ENCODE data around the gene INTS7.

The INTS7 gene

DNA sequence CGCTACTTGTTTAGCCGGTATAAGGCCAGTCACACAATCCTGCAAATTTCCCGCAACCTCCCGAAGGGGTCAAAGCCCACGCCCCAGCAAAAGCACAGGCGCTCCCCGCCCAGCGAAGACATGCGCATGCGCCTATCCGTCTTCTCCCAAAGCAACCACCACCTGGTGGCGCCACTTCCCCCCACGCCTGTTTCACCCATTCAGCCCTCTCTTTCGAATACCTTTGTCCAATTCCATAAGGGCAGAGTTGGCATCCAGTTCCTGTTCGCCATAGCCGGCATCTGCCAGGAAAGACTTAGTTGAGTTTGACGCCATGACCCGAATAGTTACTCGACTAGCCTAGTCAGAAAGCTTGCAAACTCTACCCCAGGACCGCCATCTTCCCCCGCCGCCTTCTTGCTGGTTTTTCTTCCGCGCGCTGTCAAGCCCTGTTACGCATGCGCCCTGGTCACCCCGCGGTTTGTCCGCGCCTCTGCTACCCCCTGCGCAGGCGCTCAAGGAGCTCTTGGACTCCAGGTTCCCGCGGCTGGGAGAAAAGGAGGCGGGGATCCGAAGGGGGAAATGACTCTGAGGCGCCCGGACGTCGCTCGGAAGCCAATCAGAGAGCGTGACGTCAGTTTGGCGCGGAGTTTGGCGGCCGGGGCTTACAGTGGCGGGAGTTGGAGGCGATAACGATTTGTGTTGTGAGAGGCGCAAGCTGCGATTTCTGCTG is at the start of gene INTS7, which contains the start of gene DTL:
Gene INTS7, minus strand, starts transcription at position 435 of the 712 bp plus-strand sequence. Its CDS starts 120 bp downstream, at position 315.
Gene DTL, plus strand, starts transcription at position 626 of the 712 bp plus-strand sequence. CDS start 143 bp downstream, outside the sequence.
- DNase-seq: peak; percentile 100

DNA sequence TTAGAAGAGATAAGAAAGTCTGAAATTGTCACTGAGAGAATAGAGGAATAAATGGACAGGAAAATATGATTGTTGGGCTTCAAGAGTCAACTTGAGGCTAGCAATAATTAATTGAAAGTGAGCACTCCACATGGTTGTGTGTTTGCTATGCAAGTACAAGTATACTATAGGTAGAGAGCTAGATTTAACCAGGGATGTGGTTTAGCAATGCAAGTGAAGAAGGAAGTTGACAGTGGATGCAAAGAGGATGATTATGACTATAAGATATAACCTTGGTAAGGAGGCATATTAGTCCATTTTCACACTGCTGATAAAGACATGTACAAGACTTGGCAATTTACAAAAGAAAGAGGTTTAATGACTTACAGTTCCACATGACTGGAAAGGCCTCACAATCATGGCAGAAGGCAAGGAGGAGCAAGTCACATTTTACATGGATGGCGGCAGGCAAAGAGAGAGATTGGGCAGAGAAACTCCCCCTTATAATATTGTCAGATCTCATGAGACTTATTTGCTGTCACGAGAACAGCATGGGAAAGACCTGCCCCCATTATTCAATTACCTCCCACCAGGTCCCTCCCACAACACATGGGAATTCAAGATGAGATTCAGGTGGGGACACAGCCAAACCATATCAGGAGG is 47.5 kb upstream of the INTS7 start:
- no peak for DNase-seq

DNA sequence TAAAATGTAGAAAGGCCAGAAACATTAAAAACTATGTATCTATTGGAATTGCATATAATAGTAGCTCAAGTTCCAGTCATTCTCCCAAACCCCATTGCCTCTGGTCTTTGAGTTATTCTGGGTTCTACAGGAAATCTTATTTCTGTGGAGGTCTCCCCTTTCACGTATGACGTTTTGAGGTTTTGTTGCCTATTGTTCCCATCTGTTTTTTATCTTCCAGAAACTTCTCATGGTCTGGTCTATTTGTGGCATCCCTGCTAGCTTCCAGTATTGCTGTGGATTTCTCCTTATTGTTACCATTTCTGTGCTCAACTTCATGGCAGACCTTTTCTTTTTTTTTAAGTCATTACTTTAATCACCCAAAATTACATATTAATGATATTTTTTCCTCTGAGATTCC is 43.5 kb upstream of the INTS7 start:
- DNase-seq: no peak

DNA sequence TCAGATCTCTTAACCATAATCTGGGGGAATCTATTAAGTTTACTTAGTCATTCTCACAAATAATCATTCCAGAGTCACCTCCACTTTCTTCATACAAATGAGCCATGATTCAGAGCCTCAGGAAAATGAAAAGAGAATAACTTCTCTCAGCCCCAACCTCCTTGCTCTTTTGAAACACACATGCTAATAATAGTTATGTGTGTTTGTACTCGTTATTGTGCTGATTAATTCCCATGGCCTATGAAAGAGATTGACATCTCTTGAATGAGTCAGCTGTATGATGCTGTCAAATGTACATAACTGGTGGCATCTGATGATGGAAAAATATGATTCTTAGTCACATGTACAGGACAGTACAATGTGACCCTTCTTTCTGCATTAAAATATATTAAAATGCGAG is 41.7 kb upstream of the INTS7 start:
- peak; percentile 25 for DNase-seq

DNA sequence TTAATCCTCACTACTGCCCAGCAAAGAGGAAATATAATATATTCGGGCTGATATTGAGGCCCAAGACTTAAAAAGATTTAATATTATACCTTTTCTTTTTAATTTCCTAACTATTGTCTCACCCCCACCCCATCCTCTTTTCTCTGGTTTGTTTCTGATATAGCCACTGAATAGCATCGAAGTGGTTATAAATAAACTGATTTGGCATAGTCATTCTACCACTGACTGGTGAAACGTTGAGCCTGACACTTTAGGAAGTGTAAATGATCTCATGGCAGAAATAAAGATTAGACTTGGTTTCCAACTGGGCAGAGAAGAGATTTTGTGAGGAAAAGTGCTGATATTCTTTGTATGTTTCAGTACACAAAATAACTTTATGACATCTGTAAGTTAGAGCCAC is 39.5 kb upstream of the INTS7 start:
- DNase-seq: no peak

- DNase-seq: no peak
Measured at GRCh38 chr1:212074313-212074712, 39.0 kb upstream of the INTS7 start.

- DNase-seq: no peak
Measured at GRCh38 chr1:212073490-212073889, 38.1 kb upstream of the INTS7 start.

- DNase-seq: no peak
Measured at GRCh38 chr1:212072047-212072446, 36.7 kb upstream of the INTS7 start.

GRCh38 chr1:212070720-212071302 is 35.5 kb upstream of the INTS7 start:
- DNase-seq: peak; percentile 69

GRCh38 chr1:212067787-212068186 is 32.4 kb upstream of the INTS7 start:
- no peak for DNase-seq

DNA sequence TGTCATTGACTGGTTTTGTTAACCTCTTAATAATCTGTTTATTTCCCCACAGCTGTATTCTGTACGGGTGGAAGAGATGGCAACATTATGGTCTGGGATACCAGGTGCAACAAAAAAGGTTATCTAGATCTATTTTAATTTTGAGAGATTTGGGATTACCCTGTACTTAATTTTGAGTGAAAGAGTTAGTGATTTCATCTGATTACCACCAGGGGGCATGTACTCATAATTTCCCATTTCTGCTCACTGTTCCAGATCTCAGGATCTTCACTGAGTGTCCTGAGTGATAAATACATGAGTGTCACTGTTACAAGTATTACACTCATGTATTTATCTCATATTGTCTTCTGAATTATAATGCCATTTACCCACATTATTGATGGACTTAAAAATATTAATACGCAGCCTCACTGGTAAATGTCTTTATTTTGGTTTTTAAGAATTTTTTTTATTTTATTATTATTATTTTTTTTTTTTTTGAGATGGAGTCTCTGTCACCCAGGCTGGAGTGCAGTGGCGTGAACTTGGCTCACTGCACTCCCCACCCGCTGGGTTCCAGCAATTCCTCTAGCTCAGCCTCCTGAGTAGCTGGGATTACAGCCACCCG is 27.6 kb upstream of the INTS7 start:
- DNase-seq: peak; percentile 74

DNA sequence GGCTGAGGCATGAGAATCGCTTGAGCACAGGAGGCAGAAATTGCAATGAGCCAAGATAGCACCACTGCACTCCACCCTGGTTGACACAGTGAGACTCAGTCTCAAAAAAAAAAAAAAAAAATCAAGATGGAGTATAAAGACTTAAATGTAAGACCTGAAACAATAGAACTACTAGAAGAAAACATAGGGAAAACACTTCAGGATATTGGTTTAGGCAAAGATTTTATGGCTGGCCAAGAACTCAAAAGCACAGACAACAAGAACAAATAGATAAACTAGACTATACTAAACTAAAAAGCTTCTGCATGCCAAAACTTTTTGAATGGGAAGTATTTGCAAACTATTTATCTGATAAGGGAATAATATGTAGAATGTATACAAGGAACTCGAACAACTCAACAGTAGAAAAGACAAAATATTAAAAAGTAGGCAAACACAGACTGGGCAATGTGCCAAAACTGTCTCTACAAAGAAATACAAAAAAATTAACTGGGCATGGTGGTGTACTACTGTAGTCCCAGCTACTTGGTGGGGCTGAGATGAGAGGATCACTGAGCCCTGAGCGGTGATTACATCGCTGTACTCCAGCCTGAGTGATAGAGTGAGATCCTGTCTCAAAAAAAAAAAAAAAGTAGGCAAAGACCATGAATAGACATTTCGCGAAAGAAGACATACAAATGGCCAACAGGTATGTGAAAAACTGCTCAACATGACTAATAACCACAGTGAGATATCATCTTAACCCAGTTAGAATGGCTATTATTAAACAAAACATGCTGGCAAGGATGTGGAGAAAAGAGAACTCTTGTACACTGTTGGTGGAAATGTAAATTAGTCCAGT is 25.5 kb upstream of the INTS7 start:
- DNase-seq: peak; percentile 19

DNA sequence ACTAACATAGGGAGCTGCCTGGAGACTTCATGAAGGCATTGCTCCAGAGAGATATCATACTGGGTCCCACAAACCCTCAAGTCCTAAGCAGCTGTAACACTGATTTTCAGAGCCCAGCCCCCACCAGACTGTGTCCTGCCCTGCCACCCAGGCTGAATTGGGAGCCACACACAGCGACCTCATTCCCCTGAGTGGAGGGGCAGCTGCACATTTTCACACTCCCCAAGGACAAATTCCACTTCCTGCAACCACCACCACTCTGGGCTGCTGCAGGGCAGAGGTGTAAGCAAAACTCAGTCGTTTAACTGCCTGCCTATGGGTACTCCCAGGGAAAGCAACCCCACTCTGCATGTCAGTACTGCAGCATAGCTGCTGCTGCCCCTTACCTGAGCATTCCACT is 20.0 kb upstream of the INTS7 start:
- no peak for DNase-seq

GRCh38 chr1:212053993-212054392 is 18.6 kb upstream of the INTS7 start:
- no peak for DNase-seq

DNA sequence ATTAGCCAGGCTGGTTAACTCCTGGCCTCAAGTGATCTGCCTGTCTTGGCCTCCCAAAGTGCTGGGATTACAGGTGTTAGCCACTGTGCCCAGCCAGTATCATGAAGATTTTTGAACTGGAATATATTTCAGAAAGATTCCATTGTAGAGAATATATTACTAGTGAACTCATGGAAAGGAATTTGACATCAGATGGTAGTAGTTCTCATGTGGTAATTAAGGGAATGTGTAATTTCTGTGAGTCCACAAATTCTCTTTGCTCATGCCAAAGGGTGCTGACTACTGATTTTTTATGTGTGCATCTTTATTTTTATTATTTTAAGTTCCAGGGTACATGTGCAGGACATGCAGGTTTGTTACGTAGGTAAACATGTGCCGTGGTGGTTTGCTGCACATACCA is 10.6 kb upstream of the INTS7 start:
- no peak for DNase-seq

DNA sequence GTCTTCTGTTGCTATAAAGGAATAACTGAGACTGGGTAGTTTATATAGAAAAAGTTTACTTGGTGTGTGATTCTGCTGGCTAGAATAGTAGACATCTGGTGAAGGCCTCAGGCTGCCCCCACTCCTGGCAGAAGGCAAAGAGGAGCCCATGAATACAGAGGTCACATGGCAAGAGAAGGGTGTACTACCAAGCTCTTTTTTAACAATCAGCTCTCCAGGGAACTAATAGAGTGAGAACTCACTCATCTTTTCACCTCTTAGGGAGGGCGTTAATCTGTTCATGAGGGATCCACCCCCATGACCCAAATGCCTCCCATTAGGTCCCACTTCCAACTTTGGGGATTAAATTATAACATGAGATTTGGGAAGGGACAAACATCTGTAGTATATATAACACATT is 9.5 kb upstream of the INTS7 start:
- DNase-seq: no peak

DNA sequence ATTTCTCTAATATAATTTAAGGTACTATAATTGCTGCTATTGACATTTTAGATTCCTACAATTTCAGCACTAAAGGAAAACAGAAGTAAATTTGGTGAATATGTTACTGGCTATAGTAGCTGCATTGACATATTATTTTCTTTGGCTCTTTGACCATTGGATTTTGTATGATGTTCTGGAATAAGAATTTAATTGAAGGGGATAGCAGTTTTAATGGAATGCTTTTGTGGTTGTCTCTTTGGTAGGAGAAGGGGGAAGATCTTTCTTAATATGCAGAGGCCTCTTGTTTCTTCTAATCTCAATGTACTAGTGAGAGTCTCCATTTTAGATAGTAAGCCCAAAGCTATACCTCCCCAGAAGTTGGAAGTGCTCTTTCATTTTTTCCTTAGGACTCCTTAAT is 7.1 kb upstream of the INTS7 start:
- no peak for DNase-seq

DNA sequence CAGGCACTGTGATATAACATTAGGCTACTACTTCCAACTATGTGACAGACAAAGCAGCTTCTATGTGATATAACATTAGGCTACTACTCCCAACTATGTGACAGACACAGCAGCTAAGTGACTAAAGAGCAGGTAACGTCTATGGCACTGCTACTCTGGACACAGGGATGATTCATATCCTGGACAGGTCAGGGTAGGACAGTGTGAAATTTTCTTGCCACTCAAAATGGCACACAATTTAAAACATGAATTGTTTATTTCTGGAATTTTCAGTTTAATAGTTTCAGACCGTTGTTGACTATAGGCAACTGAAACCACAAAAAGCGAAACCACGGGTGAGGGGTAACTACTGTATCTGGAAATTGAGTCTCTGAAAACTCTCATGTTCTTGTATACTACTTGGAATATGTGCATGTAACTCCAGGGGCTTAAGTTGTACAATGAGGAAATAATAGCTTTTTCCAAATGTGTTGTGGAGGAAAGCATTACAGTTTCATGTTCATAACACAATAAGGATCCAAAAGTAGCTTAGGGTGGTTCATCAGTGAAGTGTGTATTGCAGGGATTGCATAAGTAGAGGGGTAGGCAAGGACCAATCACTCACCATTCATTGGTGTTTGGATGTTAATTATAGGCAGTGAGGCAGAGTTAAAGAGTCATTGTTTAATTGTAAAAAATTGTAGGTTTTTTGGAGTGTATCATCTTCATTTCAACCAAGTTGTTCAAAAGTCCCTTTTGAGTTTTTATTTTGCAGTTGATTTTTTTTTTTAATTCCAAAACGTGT is 5.5 kb upstream of the INTS7 start:
- DNase-seq: peak; percentile 7

- no peak for DNase-seq
Measured at GRCh38 chr1:212039622-212040021, 4.3 kb upstream of the INTS7 start.

DNA sequence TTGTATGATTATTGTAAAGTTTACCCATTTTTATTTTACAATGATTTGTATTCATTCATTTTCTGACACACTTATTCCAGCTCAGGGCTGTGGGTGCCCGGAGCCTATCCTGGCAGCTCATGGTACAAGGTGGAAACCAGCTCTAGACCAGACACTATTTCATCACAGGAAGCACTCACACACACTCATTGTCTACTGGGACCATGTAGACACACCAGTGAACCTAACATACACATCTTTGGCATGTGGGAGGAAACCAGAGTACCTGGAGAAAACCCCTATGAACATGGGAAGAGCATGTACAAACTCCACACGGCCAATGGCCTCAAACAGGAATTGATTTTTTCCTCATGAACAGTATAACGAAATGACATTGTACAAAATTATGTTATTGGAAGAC is 2.5 kb upstream of the INTS7 start:
- DNase-seq: peak; percentile 9

GRCh38 chr1:212035835-212036605 is 663 bp upstream of the INTS7 start:
- DNase-seq: no peak

Measured in hematopoietic multipotent progenitor cell treated with erythropoietin and hydrocortisone succinate and interleukin-3 and kit ligand, for 4 days (in vitro differentiated cells).